Stimulated activated CD4-positive, alpha-beta T cell treated with anti-CD3 and anti-CD28 coated beads, Interleukin-1b, Interleukin-23, amount 100 ng/mL, for 24 hours (primary cell): ENCODE data around the gene NSMCE3.

Source experiments
- DNase-seq, 4 experiments: peaks; one replicate each; pipeline ENCODE4 v3.0.0-alpha.2; 2020; ENCODE audit warnings: low read depth in 4 of 4, low spot score in 1 of 4

Gene NSMCE3

DNA sequence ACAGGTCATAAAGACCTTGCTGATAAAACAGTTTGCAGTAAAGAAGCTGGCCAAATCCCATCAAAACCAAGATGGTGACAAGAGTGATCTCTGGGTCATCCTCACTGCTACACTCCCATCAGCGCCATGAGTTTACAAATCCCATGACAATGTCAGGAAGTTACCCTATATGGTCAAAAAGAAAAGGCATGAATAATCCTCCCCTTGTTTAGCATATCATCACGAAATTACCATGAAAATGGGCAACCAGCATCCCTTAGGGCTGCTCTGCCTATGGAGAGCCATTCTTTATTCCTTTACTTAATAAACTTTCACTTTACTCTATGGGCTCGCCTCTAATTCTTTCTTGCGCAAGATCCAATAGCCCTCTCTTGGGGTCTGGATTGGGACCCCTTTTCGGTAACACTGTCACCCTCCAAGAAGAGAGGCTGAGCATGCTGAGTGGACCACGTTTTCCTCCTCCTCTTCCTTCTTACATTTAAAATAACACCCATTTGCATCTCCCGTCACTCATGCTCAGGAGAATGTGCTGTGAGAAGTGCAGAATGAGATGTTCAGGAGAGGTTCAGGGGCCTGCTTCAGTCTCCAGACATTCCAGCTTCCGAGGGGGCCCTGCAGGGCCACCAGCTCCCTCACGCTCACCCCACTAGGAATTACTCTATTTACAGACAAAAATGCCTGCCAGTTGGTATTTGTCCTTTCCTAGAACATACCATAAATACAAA is 47.3 kb downstream of the NSMCE3 start:
- no peak for DNase-seq

- no peak for DNase-seq
Measured at GRCh38 chr15:29220852-29221251, 48.8 kb downstream of the NSMCE3 start.

GRCh38 chr15:29216955-29217354 is 52.7 kb downstream of the NSMCE3 start:
- DNase-seq, result no peak
